GM18505 (cell line): Measurements from ENCODE around the gene RNASE2.
"Not testable (repeated sequence)": the region's sequence is repeated elsewhere in the genome, so short reads cannot be mapped to it uniquely, and the experiment has no call there.

Experiments used
- ATAC-seq: cut with Tn5 transposase; IDR thresholded peaks from one replicate; pipeline ENCODE4 v1.9.1; 2021; ENCODE audit not compliant: unreplicated experiment
- POLR2A ChIP-seq: IDR thresholded peaks from 4 replicates; pipeline ENCODE4 v1.6.1; 2011; ENCODE audit warnings: borderline replicate concordance; ENCODE audit not compliant: insufficient read depth, insufficient read length; ENCODE audit errors: extremely low read depth

The RNASE2 gene

GRCh38 chr14:20970983-20971704 is 15.9 kb downstream of the RNASE2 start:
- ATAC-seq = peak; percentile 87
- TF ChIP-seq POLR2A = no peak

DNA sequence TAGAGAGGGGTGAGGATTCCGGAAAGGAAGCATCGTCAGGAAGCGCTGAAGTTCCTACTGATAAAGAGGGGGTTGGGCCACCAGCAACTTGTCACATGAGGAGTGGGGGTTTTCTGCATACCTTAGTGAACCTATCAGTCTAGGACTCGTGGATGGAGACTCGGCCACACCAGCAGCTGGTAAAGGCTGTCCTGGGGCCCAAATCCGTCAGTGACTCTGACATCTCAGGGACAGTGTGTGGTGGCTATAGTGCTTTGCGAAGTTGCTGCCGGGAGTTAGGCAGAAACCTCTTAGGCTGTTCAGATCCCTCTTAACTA is 16.4 kb downstream of the RNASE2 start:
- TF ChIP-seq POLR2A = no peak
- ATAC-seq = no peak

- ATAC-seq = no peak
- no peak for TF ChIP-seq POLR2A
Measured at GRCh38 chr14:20973501-20973900, 18.2 kb downstream of the RNASE2 start.

DNA sequence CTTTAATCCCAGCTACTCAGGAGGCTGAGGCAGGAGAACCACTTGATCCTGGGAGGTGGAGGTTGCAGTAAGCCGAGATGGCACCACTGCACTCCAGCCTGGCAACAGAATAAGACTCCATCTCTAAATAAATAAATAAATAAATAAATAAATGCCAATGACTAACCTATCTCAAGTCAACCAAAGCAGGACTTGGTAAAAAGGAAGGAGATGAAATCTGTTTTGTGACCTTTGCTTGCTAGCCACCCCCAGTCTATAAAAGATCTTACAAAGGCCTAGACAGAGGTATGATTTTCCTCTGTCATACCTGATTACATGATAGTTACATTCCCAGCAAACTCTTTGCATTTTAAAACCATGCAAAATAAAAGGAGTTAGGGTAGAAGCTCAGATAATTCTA is 21.0 kb downstream of the RNASE2 start:
- no peak for ATAC-seq
- no peak for TF ChIP-seq POLR2A

GRCh38 chr14:20978687-20979086 is 23.4 kb downstream of the RNASE2 start:
- ATAC-seq = no peak
- TF ChIP-seq POLR2A = no peak

GRCh38 chr14:20980906-20981305 is 25.6 kb downstream of the RNASE2 start:
- no peak for TF ChIP-seq POLR2A
- ATAC-seq = no peak

GRCh38 chr14:20982646-20983369 is 27.5 kb downstream of the RNASE2 start:
- TF ChIP-seq POLR2A = no peak
- no peak for ATAC-seq

DNA sequence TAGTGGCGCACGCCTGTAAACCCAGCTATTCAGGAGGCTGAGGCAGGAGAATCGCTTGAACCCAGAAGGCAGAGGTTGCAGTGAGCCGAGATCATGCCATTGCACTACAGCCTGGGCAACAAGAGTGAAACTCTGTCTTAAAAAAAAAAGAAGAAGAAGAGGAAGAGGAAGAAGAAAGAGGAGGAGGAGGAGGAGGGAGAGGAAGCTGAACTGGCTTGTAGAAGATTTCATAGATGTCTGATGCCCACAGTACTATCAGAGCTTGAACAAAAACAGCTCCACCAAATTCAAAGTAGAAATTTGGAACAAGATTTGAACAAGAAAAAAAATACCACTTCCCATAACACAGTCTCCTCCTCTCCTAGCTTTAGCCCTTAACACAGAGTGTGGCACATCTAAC is 30.4 kb downstream of the RNASE2 start:
- ATAC-seq = not testable (repeated sequence)

GRCh38 chr14:20986811-20987210 is 31.5 kb downstream of the RNASE2 start:
- TF ChIP-seq POLR2A = no peak
- ATAC-seq = no peak

DNA sequence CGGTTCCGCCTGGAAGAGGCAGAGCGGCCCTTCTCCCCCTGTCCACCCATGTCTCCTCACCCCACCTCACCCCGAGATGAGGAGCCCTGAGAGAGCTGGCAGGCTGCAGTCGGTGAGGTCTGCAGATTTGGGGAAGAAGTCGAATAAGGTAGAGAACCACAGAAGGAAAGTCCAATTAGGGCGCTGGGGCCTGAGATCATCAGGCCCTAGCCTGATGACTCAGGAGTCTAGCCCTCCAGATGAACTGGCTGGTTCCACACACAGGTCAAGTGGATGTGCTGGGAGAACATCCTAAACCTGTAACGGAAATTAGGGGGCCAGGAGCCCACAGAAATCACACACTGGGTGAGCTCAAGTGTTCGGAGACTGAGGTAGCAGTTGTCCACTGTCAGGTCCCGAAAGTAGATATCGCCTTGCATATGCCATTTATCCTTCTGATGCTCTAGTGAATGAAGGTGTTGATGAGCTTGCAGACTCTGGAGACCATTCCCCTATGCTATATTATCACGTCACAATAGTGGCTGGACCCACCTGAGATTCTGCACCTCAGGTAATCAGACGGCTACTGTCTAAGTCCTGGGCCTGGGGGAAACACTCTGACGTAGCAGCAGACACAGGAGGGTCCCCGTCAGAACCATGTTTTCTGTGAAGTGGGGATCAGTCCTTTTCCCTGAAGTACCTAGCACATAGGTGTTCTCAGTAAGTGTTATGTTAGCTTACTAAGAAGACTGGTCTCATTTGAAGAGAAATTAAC is 33.6 kb downstream of the RNASE2 start:
- no peak for ATAC-seq
- TF ChIP-seq POLR2A = no peak

DNA sequence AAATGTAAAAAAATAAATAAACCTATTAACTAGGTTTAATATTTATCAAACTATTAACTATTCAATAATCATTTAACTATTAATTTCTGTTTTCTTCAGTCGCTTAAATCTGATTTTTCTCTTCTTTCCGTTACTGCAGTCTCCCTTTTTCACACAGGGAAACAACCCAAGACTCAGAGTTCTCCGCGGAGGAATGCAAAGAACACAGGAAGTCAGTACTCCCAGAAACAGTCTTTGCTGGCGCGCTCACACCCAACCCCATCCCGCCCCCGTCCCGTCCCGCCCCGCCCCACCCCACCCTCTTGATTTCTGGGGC is 34.1 kb downstream of the RNASE2 start:
- peak; percentile 38 for TF ChIP-seq POLR2A
- no peak for ATAC-seq

DNA sequence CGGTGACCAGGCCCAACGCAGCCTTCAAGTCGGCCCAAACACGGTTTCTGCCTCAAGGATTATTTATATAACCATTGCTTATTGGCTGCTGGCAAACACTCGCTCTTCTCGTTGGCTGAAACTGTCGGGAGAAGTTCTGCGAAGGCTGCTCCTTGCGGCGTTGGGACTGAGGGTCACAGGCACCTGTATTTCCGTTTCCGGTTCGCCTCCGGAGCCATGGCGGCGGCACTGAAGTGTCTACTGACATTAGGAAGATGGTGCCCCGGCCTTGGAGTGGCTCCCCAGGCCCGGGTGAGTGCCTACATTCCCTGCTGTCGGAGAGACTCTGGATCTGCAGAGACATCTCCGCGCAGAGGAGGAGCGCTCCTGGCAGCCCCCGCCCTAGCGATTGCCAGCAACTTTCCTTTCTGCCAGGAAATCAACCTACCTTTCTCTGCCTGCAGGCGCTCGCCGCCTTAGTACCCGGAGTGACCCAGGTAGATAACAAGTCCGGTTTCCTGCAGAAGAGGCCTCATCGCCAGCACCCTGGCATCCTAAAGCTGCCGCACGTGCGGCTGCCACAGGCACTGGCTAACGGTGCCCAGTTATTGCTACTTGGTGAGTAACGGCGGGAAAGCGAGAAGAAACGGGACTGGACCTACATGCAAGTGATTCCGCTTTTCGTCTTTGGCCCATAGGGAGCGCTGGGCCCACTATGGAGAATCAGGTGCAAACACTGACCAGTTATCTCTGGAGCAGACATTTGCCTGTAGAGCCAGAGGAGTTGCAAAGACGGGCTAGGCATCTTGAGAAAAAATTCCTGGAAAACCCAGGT is 34.7 kb downstream of the RNASE2 start, which contains the start of gene METTL17:
TSS of gene METTL17 (plus strand) at position 194 of the 814 bp plus-strand sequence. CDS start at position 217, 23 bp downstream.
- TF ChIP-seq POLR2A = peak; percentile 88
- peak; percentile 92 for ATAC-seq

DNA sequence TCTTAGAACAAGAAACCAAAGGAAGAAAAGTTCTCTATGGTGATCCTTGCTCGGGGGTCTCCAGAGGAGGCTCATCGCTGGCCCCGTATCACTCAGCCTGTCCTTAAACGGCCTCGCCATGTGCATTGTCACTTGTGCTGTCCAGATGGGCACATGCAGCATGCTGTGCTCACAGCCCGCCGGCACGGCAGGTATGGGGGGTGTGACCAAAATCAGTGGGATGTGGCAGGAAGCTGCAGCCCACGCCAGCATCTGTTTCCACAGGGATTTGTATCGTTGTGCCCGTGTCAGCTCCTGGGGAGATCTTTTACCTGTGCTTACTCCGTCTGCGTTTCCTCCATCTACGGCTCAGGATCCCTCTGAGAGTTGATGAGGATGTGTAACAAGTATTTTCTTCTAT is 41.2 kb downstream of the RNASE2 start:
- no peak for TF ChIP-seq POLR2A
- ATAC-seq = no peak
